Heart left ventricle (tissue), 13 donors: ENCODE data around the gene MAP2K5.

ENCODE experiments used
- POLR2A ChIP-seq, 2 donors: fragments of 450-650 bp; IDR thresholded peaks; one replicate each; pipeline ENCODE4 v1.6.1; 2017; ENCODE audit warnings: antibody characterized with exemption in 2 of 2, mild to moderate bottlenecking in 2 of 2, moderate library complexity in 2 of 2
- TF ChIP-seq, protein P1 (sequence below), 12 donors: fragments of 200-600 bp; sonication (generic) in 4 of 12; IDR thresholded peaks; one replicate each; pipeline versions ENCODE4 v1.5.0 to v1.8.0; 2018 to 2022; ENCODE audit warnings: antibody characterized with exemption in 12 of 12, mild to moderate bottlenecking in 5 of 12
- donor health status: ischemic (EF 13 %, LVEDD 7.1; RV severe dilation, severe dysfunction).
- donor health status: DM: no; HTN: yes; CAD: no.
- donor health status: DM: no; HTN: no; CAD: no.
- donor health status: ischemic (EF 25% LVEDD 6.9; RV normal size, moderate dysfunction).
- donor health status: ischemic (EF 25% LVEDD 5.7; RV mildly dilated, moderate dysfunction).
- donor health status: ischemic (EF 35%, LVEDD 5.7; RV mildly dilated, moderate dysfunction).
- donor health status: nonischemic (EF 11% LVEDD 7.7; RV severe dilation, severe dysfunction).
- donor health status: DM: yes; HTN: yes; CAD: no.
- donor health status: PGD.
- donor health status: ischemic (EF 29% LVEDD 5.4; RV normal size, mild dysfunction).
- donor health status: nonischemic (EF 23%, LVEDD 6.1; RV moderate dilation, normal function).

DNA sequence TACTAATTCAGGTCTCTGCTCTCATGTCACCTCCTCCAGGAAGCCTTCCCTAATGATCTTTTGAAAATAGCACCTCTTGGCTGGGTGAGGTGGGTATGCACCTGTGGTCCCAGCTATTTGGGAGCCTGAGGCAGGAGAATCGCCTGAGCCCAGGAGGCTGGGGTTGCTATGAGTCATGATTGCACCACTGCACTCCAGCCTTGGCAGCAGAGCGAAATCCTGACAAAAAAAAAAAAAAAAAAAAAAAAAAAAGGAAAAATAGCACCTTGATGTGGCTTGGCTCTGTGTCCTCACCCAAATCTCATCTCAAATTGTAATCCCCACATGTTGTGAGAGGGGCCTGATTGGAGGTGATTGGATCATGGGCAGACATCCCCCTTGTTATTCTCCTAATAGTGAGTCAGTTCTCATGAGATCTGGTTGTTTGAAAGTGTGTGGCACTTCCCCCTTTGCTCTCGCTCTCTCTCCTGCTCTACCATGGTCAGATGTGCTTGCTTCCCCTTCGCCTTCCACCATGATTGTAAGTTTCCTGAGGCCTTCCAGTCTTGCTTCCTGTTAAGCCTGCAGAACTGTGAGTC is 308.6 kb downstream of the MAP2K5 start:
- TF ChIP-seq, protein P1, sequence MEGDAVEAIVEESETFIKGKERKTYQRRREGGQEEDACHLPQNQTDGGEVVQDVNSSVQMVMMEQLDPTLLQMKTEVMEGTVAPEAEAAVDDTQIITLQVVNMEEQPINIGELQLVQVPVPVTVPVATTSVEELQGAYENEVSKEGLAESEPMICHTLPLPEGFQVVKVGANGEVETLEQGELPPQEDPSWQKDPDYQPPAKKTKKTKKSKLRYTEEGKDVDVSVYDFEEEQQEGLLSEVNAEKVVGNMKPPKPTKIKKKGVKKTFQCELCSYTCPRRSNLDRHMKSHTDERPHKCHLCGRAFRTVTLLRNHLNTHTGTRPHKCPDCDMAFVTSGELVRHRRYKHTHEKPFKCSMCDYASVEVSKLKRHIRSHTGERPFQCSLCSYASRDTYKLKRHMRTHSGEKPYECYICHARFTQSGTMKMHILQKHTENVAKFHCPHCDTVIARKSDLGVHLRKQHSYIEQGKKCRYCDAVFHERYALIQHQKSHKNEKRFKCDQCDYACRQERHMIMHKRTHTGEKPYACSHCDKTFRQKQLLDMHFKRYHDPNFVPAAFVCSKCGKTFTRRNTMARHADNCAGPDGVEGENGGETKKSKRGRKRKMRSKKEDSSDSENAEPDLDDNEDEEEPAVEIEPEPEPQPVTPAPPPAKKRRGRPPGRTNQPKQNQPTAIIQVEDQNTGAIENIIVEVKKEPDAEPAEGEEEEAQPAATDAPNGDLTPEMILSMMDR (IDR thresholded peaks at IDR 0.05), result no peak
- TF ChIP-seq POLR2A (IDR thresholded peaks at IDR 0.05), result no peak
